Peyer's patch (tissue), 4 donors: Measurements from ENCODE around the gene CLDN25. TPM values are rescaled to one million over a fixed set of nuclear protein-coding genes. Genes with fewer than 3 reads are reported as not detected.

Source experiments
- DNase-seq, 3 donors: peaks; one replicate each; pipeline ENCODE4 v3.0.0-alpha.2; 2017 to 2019
- H3K27ac ChIP-seq, 4 donors: fragments of 200-600 bp; sonication (generic); one replicate each; pipeline ENCODE4 v1.5.1; 2016 to 2019
- H3K27me3 ChIP-seq, 2 donors: fragments of 200-600 bp; sonication (generic); one replicate each; pipeline ENCODE4 v1.5.1; 2019
- H3K36me3 ChIP-seq, 3 donors: fragments of 200-600 bp; sonication (generic); one replicate each; pipeline ENCODE4 v1.5.1; 2016 to 2019
- H3K4me1 ChIP-seq, 4 donors: fragments of 200-600 bp; sonication (generic); one replicate each; pipeline ENCODE4 v1.5.1; 2016 to 2019
- H3K4me3 ChIP-seq, 4 donors: fragments of 200-600 bp; sonication (generic); 1 replicate in 3 of 4; 2 replicates in 1 of 4; pipeline ENCODE4 v1.5.1; 2016 to 2019; ENCODE audit warnings: mild to moderate bottlenecking in 1 of 4
- H3K9me3 ChIP-seq, 4 donors: fragments of 200-600 bp; sonication (generic); one replicate each; pipeline ENCODE4 v1.5.1; 2016 to 2019; ENCODE audit warnings: mild to moderate bottlenecking in 1 of 4
- POLR2A ChIP-seq, 2 donors: fragments of 450-650 bp; IDR thresholded peaks; one replicate each; pipeline ENCODE4 v1.5.1; 2017; ENCODE audit warnings: antibody characterized with exemption in 2 of 2, mild to moderate bottlenecking in 2 of 2, moderate library complexity in 2 of 2
- total RNA-seq, 4 donors: library from RNA; depleted of rRNA; stranded (reverse); fragments of >200 nt; gene quantifications; one replicate each; pipeline ENCODE4 v1.1.0, GENCODE V29; 2016
- TF ChIP-seq, protein P1 (sequence below), 6 experiments: fragments of 450-650 bp in 4 of 6; fragments of 200-600 bp in 2 of 6; sonication (generic) in 1 of 6; IDR thresholded peaks; one replicate each; pipeline ENCODE4 v1.5.1; 2017 to 2019; ENCODE audit warnings: antibody characterized with exemption in 6 of 6, mild to moderate bottlenecking in 3 of 6, moderate library complexity in 1 of 6

Gene CLDN25
- total RNA-seq, 4 donors from 2014 or later = not detected

- TF ChIP-seq POLR2A (IDR thresholded peaks at IDR 0.05) = no peak
- TF ChIP-seq, protein P1, sequence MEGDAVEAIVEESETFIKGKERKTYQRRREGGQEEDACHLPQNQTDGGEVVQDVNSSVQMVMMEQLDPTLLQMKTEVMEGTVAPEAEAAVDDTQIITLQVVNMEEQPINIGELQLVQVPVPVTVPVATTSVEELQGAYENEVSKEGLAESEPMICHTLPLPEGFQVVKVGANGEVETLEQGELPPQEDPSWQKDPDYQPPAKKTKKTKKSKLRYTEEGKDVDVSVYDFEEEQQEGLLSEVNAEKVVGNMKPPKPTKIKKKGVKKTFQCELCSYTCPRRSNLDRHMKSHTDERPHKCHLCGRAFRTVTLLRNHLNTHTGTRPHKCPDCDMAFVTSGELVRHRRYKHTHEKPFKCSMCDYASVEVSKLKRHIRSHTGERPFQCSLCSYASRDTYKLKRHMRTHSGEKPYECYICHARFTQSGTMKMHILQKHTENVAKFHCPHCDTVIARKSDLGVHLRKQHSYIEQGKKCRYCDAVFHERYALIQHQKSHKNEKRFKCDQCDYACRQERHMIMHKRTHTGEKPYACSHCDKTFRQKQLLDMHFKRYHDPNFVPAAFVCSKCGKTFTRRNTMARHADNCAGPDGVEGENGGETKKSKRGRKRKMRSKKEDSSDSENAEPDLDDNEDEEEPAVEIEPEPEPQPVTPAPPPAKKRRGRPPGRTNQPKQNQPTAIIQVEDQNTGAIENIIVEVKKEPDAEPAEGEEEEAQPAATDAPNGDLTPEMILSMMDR (IDR thresholded peaks at IDR 0.05) = no peak
- H3K36me3 ChIP-seq = peaks cover 0 to 29% (median 0%) of the 10 kb centered on the region in 3 donors
- no peak for DNase-seq
- H3K4me1 ChIP-seq = no peaks in the 10 kb centered on the region
- no peak overlapping the region for H3K27ac ChIP-seq
- no peak overlapping the region for H3K4me3 ChIP-seq
- no peaks in the 10 kb centered on the region for H3K9me3 ChIP-seq
- no peaks in the 10 kb centered on the region for H3K27me3 ChIP-seq
Measured at GRCh38 chr11:113814181-113814580, 34.6 kb downstream of the CLDN25 start.

DNA sequence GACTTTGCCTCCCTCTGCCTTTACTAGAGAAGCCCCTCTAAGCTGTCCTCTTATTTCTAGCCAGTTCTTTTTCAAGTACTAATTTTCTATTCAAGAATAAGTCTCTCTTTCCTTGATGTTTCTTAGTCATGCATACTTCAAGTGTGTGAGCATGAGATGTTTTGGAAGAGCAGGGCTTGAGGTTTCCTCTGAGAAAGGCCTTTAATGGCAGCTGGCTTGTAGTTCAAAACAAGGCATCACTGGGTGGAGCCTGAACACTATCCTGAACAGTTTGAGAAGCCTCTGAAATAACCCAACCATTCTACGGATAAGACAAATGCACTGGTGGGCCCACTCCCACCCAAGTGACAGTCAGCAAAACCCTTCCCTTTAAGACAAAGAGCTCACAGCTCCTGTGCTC lies 37.6 kb downstream of the CLDN25 start:
- no peak overlapping the region for H3K27ac ChIP-seq
- H3K4me3 ChIP-seq = no peak overlapping the region
- no peaks in the 10 kb centered on the region for H3K4me1 ChIP-seq
- H3K9me3 ChIP-seq = no peaks in the 10 kb centered on the region
- TF ChIP-seq, protein P1 (IDR thresholded peaks at IDR 0.05) = no peak
- TF ChIP-seq POLR2A (IDR thresholded peaks at IDR 0.05) = no peak
- H3K36me3 ChIP-seq = peaks cover 0 to 34% (median 0%) of the 10 kb centered on the region in 3 donors
- no peak for DNase-seq
- H3K27me3 ChIP-seq = no peaks in the 10 kb centered on the region

DNA sequence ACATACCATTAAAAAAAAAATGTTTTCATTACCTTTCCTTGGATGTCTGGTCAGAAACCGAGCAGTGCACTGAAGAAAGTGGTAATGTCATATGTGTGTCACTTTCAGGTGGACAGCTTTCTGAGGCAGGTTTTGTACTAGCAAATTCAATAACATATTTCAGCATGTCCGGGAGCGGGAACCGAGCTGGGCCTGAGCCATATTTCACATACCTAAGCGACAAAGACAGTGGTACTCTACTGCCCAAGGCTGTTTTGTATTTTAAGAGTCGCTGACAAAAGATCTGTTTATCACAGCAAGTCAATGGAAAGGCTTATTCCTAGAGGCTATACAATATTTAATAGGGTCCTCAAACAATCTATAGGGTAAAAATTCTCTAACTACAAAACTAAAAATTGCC lies 38.0 kb downstream of the CLDN25 start:
- DNase-seq = no peak
- Histone ChIP-seq H3K27ac (no peak overlapping the region), H3K27me3 (no peaks in the 10 kb centered on the region), H3K4me3 (no peak overlapping the region), H3K36me3 (peaks cover 0 to 34% (median 0%) of the 10 kb centered on the region in 3 donors), H3K9me3 (no peaks in the 10 kb centered on the region), H3K4me1 (no peaks in the 10 kb centered on the region)
- TF ChIP-seq, protein P1 (IDR thresholded peaks at IDR 0.05) = no peak
- TF ChIP-seq POLR2A (IDR thresholded peaks at IDR 0.05) = no peak

GRCh38 chr11:113818426-113818825 lies 38.8 kb downstream of the CLDN25 start:
- TF ChIP-seq, protein P1 (IDR thresholded peaks at IDR 0.05) = no peak
- no peak for TF ChIP-seq POLR2A (IDR thresholded peaks at IDR 0.05)
- Histone ChIP-seq H3K4me1 (no peaks in the 10 kb centered on the region), H3K27me3 (no peaks in the 10 kb centered on the region), H3K9me3 (no peaks in the 10 kb centered on the region), H3K27ac (no peak overlapping the region), H3K36me3 (peaks cover 0 to 42% (median 0%) of the 10 kb centered on the region in 3 donors), H3K4me3 (no peak overlapping the region)
- no peak for DNase-seq

GRCh38 chr11:113827477-113827876 lies 47.9 kb downstream of the CLDN25 start:
- Histone ChIP-seq H3K27me3 (no peaks in the 10 kb centered on the region), H3K4me1 (no peaks in the 10 kb centered on the region), H3K9me3 (no peaks in the 10 kb centered on the region), H3K36me3 (peaks cover 0 to 48% (median 0%) of the 10 kb centered on the region in 3 donors), H3K27ac (no peak overlapping the region), H3K4me3 (no peak overlapping the region)
- no peak for TF ChIP-seq POLR2A (IDR thresholded peaks at IDR 0.05)
- TF ChIP-seq, protein P1 (IDR thresholded peaks at IDR 0.05) = no peak
- no peak for DNase-seq

DNA sequence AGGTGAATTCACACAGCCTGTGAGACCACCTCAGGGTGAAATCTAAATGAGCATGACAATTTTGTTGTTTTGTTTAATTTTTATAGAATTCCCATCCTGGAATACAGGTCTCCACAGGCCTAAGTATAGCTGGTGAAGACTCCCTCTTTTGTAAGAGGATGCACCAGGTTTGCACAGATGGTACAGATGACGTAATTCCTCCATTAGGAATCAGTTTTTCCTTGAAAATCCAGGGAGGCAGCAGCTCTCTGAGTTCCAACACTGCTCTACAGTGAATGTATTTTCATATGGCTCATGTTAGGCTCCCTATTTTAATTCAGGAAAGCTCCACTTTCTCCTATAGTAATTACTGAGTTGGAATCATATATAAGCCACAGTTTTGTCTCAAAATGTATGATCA lies 48.6 kb downstream of the CLDN25 start:
- H3K27ac ChIP-seq = no peak overlapping the region
- no peak overlapping the region for H3K4me3 ChIP-seq
- H3K9me3 ChIP-seq = no peaks in the 10 kb centered on the region
- no peak for TF ChIP-seq POLR2A (IDR thresholded peaks at IDR 0.05)
- TF ChIP-seq, protein P1 (IDR thresholded peaks at IDR 0.05) = no peak
- H3K36me3 ChIP-seq = peaks cover 0 to 43% (median 0%) of the 10 kb centered on the region in 3 donors
- no peak for DNase-seq
- no peaks in the 10 kb centered on the region for H3K4me1 ChIP-seq
- no peaks in the 10 kb centered on the region for H3K27me3 ChIP-seq
